GM19395 (cell line): ENCODE results near the gene USP7.

Experiments used
- ATAC-seq: cut with Tn5 transposase; IDR thresholded peaks from one replicate; pipeline ENCODE4 v1.9.1; 2021; ENCODE audit warnings: mild to moderate bottlenecking, moderate library complexity; ENCODE audit not compliant: unreplicated experiment

Gene USP7

GRCh38 chr16:8953064-8953463, 10.6 kb downstream of the USP7 start:
- ATAC-seq, result no peak

GRCh38 chr16:8952281-8952751, 11.4 kb downstream of the USP7 start:
- no peak for ATAC-seq

GRCh38 chr16:8951447-8952280, 12.0 kb downstream of the USP7 start:
- ATAC-seq, result no peak

- ATAC-seq, result no peak
These were observed 13.1 kb downstream of the USP7 start for GRCh38 chr16:8950580-8951077.

- ATAC-seq, result no peak
These were observed 13.9 kb downstream of the USP7 start for GRCh38 chr16:8949536-8950418.

GRCh38 chr16:8948831-8949230, 14.9 kb downstream of the USP7 start:
- no peak for ATAC-seq

GRCh38 chr16:8948069-8948593, 15.6 kb downstream of the USP7 start:
- no peak for ATAC-seq

GRCh38 chr16:8946544-8946943, 17.2 kb downstream of the USP7 start:
- no peak for ATAC-seq

GRCh38 chr16:8945626-8946296, 17.9 kb downstream of the USP7 start:
- ATAC-seq, result no peak

- peak; percentile 81 for ATAC-seq
These were observed 19.5 kb downstream of the USP7 start for GRCh38 chr16:8943966-8944759.

GRCh38 chr16:8943001-8943763, 20.5 kb downstream of the USP7 start:
- ATAC-seq, result no peak

GRCh38 chr16:8941718-8942344, 21.9 kb downstream of the USP7 start:
- ATAC-seq, result no peak

GRCh38 chr16:8937803-8938202, 25.9 kb downstream of the USP7 start:
- no peak for ATAC-seq

- peak; percentile 76 for ATAC-seq
These were observed 27.3 kb downstream of the USP7 start for GRCh38 chr16:8936421-8936820.

- peak; percentile 22 for ATAC-seq
These were observed 27.7 kb downstream of the USP7 start for GRCh38 chr16:8935989-8936388.

GRCh38 chr16:8934601-8935000, 29.1 kb downstream of the USP7 start:
- ATAC-seq, result no peak

GRCh38 chr16:8931859-8932258, 31.8 kb downstream of the USP7 start:
- no peak for ATAC-seq

- ATAC-seq, result peak; percentile 54
These were observed 34.5 kb downstream of the USP7 start for GRCh38 chr16:8929086-8929748.
